H1 (cell line): Measurements from ENCODE around the gene UVRAG. TPM values are rescaled to one million over a fixed set of nuclear protein-coding genes. Genes with fewer than 3 reads are reported as not detected.

Experiments used
- CTCF ChIA-PET: fragments of 300-600 bp; sonication (Branson Sonifier 250); formaldehyde crosslinking; loops from one replicate; lab custom pipeline; 2021; ENCODE audit not compliant: partially characterized antibody; lab: Charles Lee
- POLR2A ChIA-PET: fragments of 300-600 bp; sonication (Branson Sonifier 250); formaldehyde crosslinking; loops from one replicate; lab custom pipeline; 2021; ENCODE audit warnings: inconsistent platforms; ENCODE audit not compliant: partially characterized antibody; lab: Charles Lee
- DNase-seq, 2 experiments: peaks; one replicate each; pipeline versions ENCODE4 v3.0.0 to v3.0.0-alpha.2; 2010 to 2022; ENCODE audit warnings: low spot score in 2 of 2, low read depth in 1 of 2, mixed read lengths in 1 of 2
- FAIRE-seq: peaks from 2 replicates; lab custom pipeline; 2011; peaks lifted over from hg19 to GRCh38; lab: Jason Lieb, UNC
- H2AFZ ChIP-seq: 2 replicates; pipeline ENCODE4 v1.8.1; 2012; ENCODE audit warnings: low read length, inconsistent platforms
- H2AK5ac ChIP-seq: 2 replicates; pipeline ENCODE4 v1.6.1; 2013; ENCODE audit warnings: low read depth, low read length
- H2BK120ac ChIP-seq: replicated peaks from 2 replicates; pipeline ENCODE3; 2013; ENCODE audit warnings: low read depth, low read length, inconsistent platforms
- H2BK12ac ChIP-seq: 2 replicates; pipeline ENCODE4 v1.6.1; 2013; ENCODE audit warnings: low read depth, low read length
- H2BK15ac ChIP-seq: 2 replicates; pipeline ENCODE4 v1.6.1; 2013; ENCODE audit warnings: low read length
- H2BK20ac ChIP-seq: 2 replicates; pipeline ENCODE4 v1.6.1; 2013; ENCODE audit warnings: low read length
- H2BK5ac ChIP-seq: 2 replicates; pipeline ENCODE4 v1.6.1; 2013; ENCODE audit warnings: low read depth, low read length
- H3K14ac ChIP-seq: 2 replicates; pipeline ENCODE4 v1.6.1; 2013; ENCODE audit warnings: inconsistent platforms; ENCODE audit not compliant: insufficient read length
- H3K18ac ChIP-seq: 2 replicates; pipeline ENCODE4 v1.6.1; 2013; ENCODE audit warnings: low read length; ENCODE audit errors: extremely low read depth
- H3K23ac ChIP-seq: 2 replicates; pipeline ENCODE4 v1.6.1; 2013; ENCODE audit warnings: inconsistent platforms; ENCODE audit not compliant: insufficient read length
- H3K23me2 ChIP-seq: 2 replicates; pipeline ENCODE4 v1.6.1; 2013; ENCODE audit warnings: low read depth, low read length
- H3K27ac ChIP-seq: 2 replicates; pipeline ENCODE4 v1.6.1; 2011; ENCODE audit warnings: low read depth, low read length, inconsistent platforms
- H3K27me3 ChIP-seq, 4 experiments: replicated peaks in 1 of 4; 1 replicate in 1 of 4; 2 replicates in 3 of 4; pipeline versions ENCODE4 v1.6.1 to v1.8.1; 2011 to 2013; ENCODE audit warnings: low read length in 3 of 4, mild to moderate bottlenecking in 3 of 4, inconsistent platforms in 2 of 4, mixed read lengths in 2 of 4, moderate library complexity in 1 of 4; ENCODE audit not compliant: control insufficient read depth in 3 of 4, insufficient read depth in 3 of 4; ENCODE audit errors: extremely low read depth in 1 of 4
- H3K36me3 ChIP-seq, 4 experiments: 2 replicates each; pipeline versions ENCODE4 v1.6.1 to v1.8.1; 2011 to 2013; ENCODE audit warnings: mild to moderate bottlenecking in 4 of 4, low read length in 3 of 4, moderate library complexity in 2 of 4, control low read depth in 1 of 4, inconsistent platforms in 1 of 4; ENCODE audit not compliant: insufficient read depth in 4 of 4, control insufficient read depth in 2 of 4
- H3K4ac ChIP-seq: replicated peaks from 2 replicates; pipeline ENCODE3; 2013; ENCODE audit warnings: low read length, low read depth, mixed read lengths, inconsistent platforms; ENCODE audit not compliant: insufficient read length
- H3K4me1 ChIP-seq, 4 experiments: replicated peaks in 1 of 4; 1 replicate in 1 of 4; 2 replicates in 3 of 4; pipeline versions ENCODE4 v1.6.1 to v1.8.1; 2011 to 2013; ENCODE audit warnings: low read length in 3 of 4, inconsistent platforms in 2 of 4, mixed read lengths in 1 of 4; ENCODE audit not compliant: insufficient read depth in 4 of 4, control insufficient read depth in 3 of 4
- H3K4me2 ChIP-seq, 2 experiments: 2 replicates each; pipeline versions ENCODE4 v1.6.1 to v1.8.1; 2011 to 2013; ENCODE audit warnings: low read depth in 2 of 2, low read length in 2 of 2, control low read depth in 1 of 2, inconsistent platforms in 1 of 2, mild to moderate bottlenecking in 1 of 2; ENCODE audit not compliant: insufficient read depth in 1 of 2
- H3K4me3 ChIP-seq, 4 experiments: fragments of 200-600, 300-600 bp in 1 of 4; sonication (generic), shearing (Covaris generic), sonication (Bioruptor Twin) in 1 of 4; 2 replicates each; pipeline versions ENCODE4 v1.5.1 to v1.8.1; 2011 to 2016; ENCODE audit warnings: low read length in 4 of 4, low read depth in 3 of 4, control low read depth in 2 of 4, inconsistent platforms in 2 of 4, mild to moderate bottlenecking in 2 of 4, mixed read lengths in 1 of 4, moderate library complexity in 1 of 4; ENCODE audit not compliant: insufficient read depth in 2 of 4; ENCODE audit errors: extremely low read depth in 1 of 4
- H3K56ac ChIP-seq: replicated peaks from 2 replicates; pipeline ENCODE3; 2013; ENCODE audit warnings: low read depth, mild to moderate bottlenecking, mixed read lengths, low read length, inconsistent platforms; ENCODE audit not compliant: insufficient read length
- H3K79me1 ChIP-seq: 2 replicates; pipeline ENCODE4 v1.6.1; 2013; ENCODE audit warnings: low read depth, low read length, control low read depth
- H3K79me2 ChIP-seq, 2 experiments: 2 replicates each; pipeline versions ENCODE4 v1.6.1 to v1.8.1; 2012 to 2013; ENCODE audit warnings: low read length in 2 of 2, mild to moderate bottlenecking in 2 of 2, inconsistent platforms in 1 of 2; ENCODE audit not compliant: insufficient read depth in 2 of 2, control insufficient read depth in 1 of 2
- H3K9ac ChIP-seq, 4 experiments: replicated peaks in 1 of 4; 1 replicate in 1 of 4; 2 replicates in 3 of 4; pipeline versions ENCODE4 v1.6.1 to v1.8.1; 2011 to 2013; ENCODE audit warnings: low read depth in 3 of 4, low read length in 3 of 4, control low read depth in 2 of 4, mild to moderate bottlenecking in 2 of 4, moderate library complexity in 2 of 4, inconsistent platforms in 1 of 4; ENCODE audit errors: extremely low read depth in 1 of 4
- H3K9me3 ChIP-seq, 2 experiments: 2 replicates each; pipeline versions ENCODE4 v1.6.1 to v1.8.1; 2012 to 2013; ENCODE audit warnings: mild to moderate bottlenecking in 2 of 2, moderate library complexity in 2 of 2, control low read depth in 1 of 2, inconsistent platforms in 1 of 2, low read depth in 1 of 2, low read length in 1 of 2, mixed read lengths in 1 of 2; ENCODE audit not compliant: insufficient read depth in 2 of 2
- H4K20me1 ChIP-seq, 2 experiments: replicated peaks in 1 of 2; 2 replicates each; pipeline versions ENCODE3 to v1.8.1; 2011 to 2013; ENCODE audit warnings: inconsistent platforms in 2 of 2, low read length in 2 of 2, mild to moderate bottlenecking in 1 of 2; ENCODE audit not compliant: insufficient read depth in 2 of 2, control insufficient read depth in 1 of 2
- H4K5ac ChIP-seq: 2 replicates; pipeline ENCODE4 v1.6.1; 2013; ENCODE audit warnings: low read length, low read depth, mixed read lengths, inconsistent platforms; ENCODE audit not compliant: insufficient read length
- H4K8ac ChIP-seq: 2 replicates; pipeline ENCODE4 v1.8.0; 2013; ENCODE audit warnings: mild to moderate bottlenecking, moderate library complexity, low read length, inconsistent platforms; ENCODE audit not compliant: insufficient read depth; ENCODE audit errors: extremely low read depth
- H4K91ac ChIP-seq: replicated peaks from 2 replicates; pipeline ENCODE3; 2013; ENCODE audit warnings: low read length, mixed read lengths, inconsistent platforms; ENCODE audit not compliant: insufficient read length
- ASH2L ChIP-seq: fragments of 200-600, 300-600 bp; sonication (generic); IDR thresholded peaks from one replicate; pipeline ENCODE4 v1.7.1; 2017; ENCODE audit warnings: low read length
- BACH1 ChIP-seq: IDR thresholded peaks from 2 replicates; pipeline ENCODE4 v1.6.1; 2012; ENCODE audit warnings: low read length, improper control_type of control experiment
- POLR2AphosphoS5 ChIP-seq: IDR thresholded peaks from 2 replicates; pipeline ENCODE4 v1.6.1; 2011; ENCODE audit warnings: low read depth, low read length
- RNF2 ChIP-seq: fragments of 200-900, 300-1000 bp; sonication (generic); IDR thresholded peaks from 2 replicates; pipeline ENCODE4 v1.7.1; 2016; ENCODE audit warnings: borderline replicate concordance, low read depth, mild to moderate bottlenecking, antibody characterized with exemption, low read length; ENCODE audit not compliant: poor library complexity, severe bottlenecking; ENCODE audit errors: missing control alignments
- TAF1 ChIP-seq: IDR thresholded peaks from 2 replicates; pipeline ENCODE4 v1.6.1; 2011; ENCODE audit warnings: mild to moderate bottlenecking, low read depth, low read length
- WGBS, 2 experiments: shearing (Covaris generic) in 1 of 2; methylation state at CpG; one replicate each; pipeline versions ENCODE4 v1.1.6 to v1.1.7; 2013 to 2015; ENCODE audit warnings: low lambda C conversion rate in 2 of 2, mixed read lengths in 2 of 2, inconsistent platforms in 1 of 2, low coverage in 1 of 2, missing lambda C conversion rate in 1 of 2; ENCODE audit not compliant: insufficient replicate concordance in 2 of 2, insufficient coverage in 1 of 2, insufficient read length in 1 of 2; ENCODE audit errors: extremely low coverage in 1 of 2, missing lambda C conversion rate in 1 of 2; 5-methylcytosine and 5-hydroxymethylcytosine counted together
- polyA plus RNA-seq, 7 experiments: library from polyadenylated mRNA; depleted of rRNA in 3 of 7; stranded (reverse) in 5 of 7; unstranded in 2 of 7; fragments of >200 nt in 5 of 7; fragments of 200-250 nt in 2 of 7; gene quantifications; 1 replicate in 5 of 7; 2 replicates in 1 of 7; 4 replicates in 1 of 7; pipeline versions ENCODE4 v1.2.1 to v1.2.3, GENCODE V29; 2011 to 2013; ENCODE audit warnings: missing spikeins in 2 of 7, mixed read lengths in 2 of 7
- total RNA-seq: library from RNA; stranded (reverse); fragmentation: NEBNext Ultra II Directional; extraction: Animal tissue kit (Norgen Biotek cat#: 25700); gene quantifications from 2 replicates; pipeline ENCODE4 v1.2.1, GENCODE V29; 2021
- TF ChIP-seq, protein P1 (sequence below): IDR thresholded peaks from 2 replicates; pipeline ENCODE4 v1.6.1; 2012; ENCODE audit warnings: low read length, inconsistent platforms

Gene UVRAG
- total and polyA plus RNA-seq, 2 of the 8 experiments (the other 6 are each of a cell fraction or from before 2014, with no cell fraction given) = 5.5 to 14.7 TPM

DNA sequence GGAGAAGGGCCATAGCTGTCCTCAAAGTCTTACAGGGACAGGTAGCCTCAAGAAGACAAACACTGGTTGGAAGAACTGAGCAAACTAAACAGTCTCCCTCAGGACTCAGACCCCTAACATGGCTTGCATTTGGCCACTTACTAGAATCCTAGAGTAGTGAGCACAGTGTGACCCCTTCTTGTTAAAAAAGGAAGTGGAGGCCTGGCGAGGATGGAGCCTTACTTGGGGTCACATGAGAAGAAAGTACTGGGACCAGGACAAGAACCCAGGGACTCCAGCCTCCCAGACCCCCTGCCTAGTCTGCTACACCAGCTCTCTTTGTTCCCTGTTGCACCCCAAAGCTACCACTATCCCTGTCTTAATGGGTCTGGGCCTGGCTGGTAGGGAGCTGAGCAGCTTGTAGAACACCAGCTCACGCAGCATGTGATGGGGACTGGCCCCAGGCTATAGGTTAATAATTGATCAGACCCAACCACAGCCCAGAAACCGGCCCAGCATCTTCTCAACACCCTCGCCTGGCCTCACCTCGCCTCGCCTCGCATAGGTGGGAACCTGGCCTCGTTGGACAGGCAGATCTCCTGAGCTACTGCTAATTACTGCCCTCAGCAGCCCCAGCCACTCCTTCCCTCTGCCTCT, 28.8 kb upstream of the UVRAG start:
- no peak for FAIRE-seq
- DNase-seq = no peak
- no peak for TF ChIP-seq TAF1
- TF ChIP-seq, protein P1, sequence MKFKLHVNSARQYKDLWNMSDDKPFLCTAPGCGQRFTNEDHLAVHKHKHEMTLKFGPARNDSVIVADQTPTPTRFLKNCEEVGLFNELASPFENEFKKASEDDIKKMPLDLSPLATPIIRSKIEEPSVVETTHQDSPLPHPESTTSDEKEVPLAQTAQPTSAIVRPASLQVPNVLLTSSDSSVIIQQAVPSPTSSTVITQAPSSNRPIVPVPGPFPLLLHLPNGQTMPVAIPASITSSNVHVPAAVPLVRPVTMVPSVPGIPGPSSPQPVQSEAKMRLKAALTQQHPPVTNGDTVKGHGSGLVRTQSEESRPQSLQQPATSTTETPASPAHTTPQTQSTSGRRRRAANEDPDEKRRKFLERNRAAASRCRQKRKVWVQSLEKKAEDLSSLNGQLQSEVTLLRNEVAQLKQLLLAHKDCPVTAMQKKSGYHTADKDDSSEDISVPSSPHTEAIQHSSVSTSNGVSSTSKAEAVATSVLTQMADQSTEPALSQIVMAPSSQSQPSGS = no peak
- TF ChIP-seq BACH1 = no peak
- no peak for TF ChIP-seq POLR2AphosphoS5
- TF ChIP-seq ASH2L = no peak
- no peak for TF ChIP-seq RNF2

More for the DNA sequence above, 28.8 kb upstream of the UVRAG start:
- Histone ChIP-seq H3K9ac (no peak overlapping the region), H4K91ac (no peak overlapping the region), H3K79me2 (no peaks in the 10 kb centered on the region), H4K8ac (no peak overlapping the region), H3K18ac (no peak overlapping the region), H4K20me1 (no peaks in the 10 kb centered on the region), H3K9me3 (no peaks in the 10 kb centered on the region), H3K27ac (no peak overlapping the region), H3K79me1 (no peaks in the 10 kb centered on the region), H3K4me2 (no peak overlapping the region), H3K4me3 (no peak overlapping the region), H3K36me3 (no peaks in the 10 kb centered on the region), H2BK120ac (no peak overlapping the region), H3K14ac (no peak overlapping the region), H3K27me3 (no peaks in the 10 kb centered on the region), H2AFZ (no peak overlapping the region), H3K23ac (no peak overlapping the region), H2BK5ac (no peak overlapping the region), H3K4me1 (no peaks in the 10 kb centered on the region), H3K23me2 (no peaks in the 10 kb centered on the region), H2BK20ac (no peak overlapping the region), H2AK5ac (no peak overlapping the region), H3K4ac (no peak overlapping the region), H4K5ac (no peak overlapping the region), H2BK15ac (no peak overlapping the region), H2BK12ac (no peak overlapping the region), H3K56ac (no peak overlapping the region)
- ChIA-PET CTCF (interaction anchor here (0.6 to 6.2 kb wide), 8 partner anchors 11 to 242 kb away, joined by 3 to 39 read pairs (median 4); no protein-coding TSS in a partner anchor), POLR2A (no interaction called here)
- WGBS, 2 experiments = 86% methylated on average over 8 of the region's 8 CpGs; no CpG with 5 or more reads in 1 of the 2 experiments
